PC-3 (cell line): Measurements from ENCODE around the gene HIVEP3. TPM values are rescaled to one million over a fixed set of nuclear protein-coding genes. Genes with fewer than 3 reads are reported as not detected.
A peak's percentile ranks its signal among the peaks of the same experiment; 100 is the strongest.

Experiments
- ATAC-seq: fragments of 200-7000 bp; cut with Tn5 transposase; 2 replicates; pipeline ENCODE4 v1.9.1; 2020; ENCODE audit warnings: mild to moderate bottlenecking, moderate library complexity
- BruUV-seq: library from RNA; stranded (reverse); fragments of 400-500 nt; replicated peaks from 2 replicates; lab custom pipeline; 2021; lab: Mats Ljungman, UMichigan
- CTCF ChIA-PET: fragments of 300-600 bp; sonication (Branson Sonifier 250); formaldehyde crosslinking; loops from one replicate; lab custom pipeline; 2022; ENCODE audit warnings: antibody characterized with exemption; lab: Charles Lee
- POLR2A ChIA-PET: fragments of 300-600 bp; sonication (Branson Sonifier 250); formaldehyde crosslinking; loops from one replicate; lab custom pipeline; 2022; ENCODE audit warnings: antibody characterized with exemption; ENCODE audit not compliant: unreplicated experiment; lab: Charles Lee
- DNase-seq: peaks from one replicate; pipeline ENCODE4 v3.0.0-alpha.2; 2015
- H2AFZ ChIP-seq: fragments of 300-600 bp; sonication (generic); 2 replicates; pipeline ENCODE4 v1.6.0; 2016; ENCODE audit warnings: antibody characterized with exemption, low read length
- H3F3A ChIP-seq: fragments of 300-600 bp; sonication (generic); one replicate; pipeline ENCODE4 v1.6.0; 2017; ENCODE audit warnings: antibody characterized with exemption, low read length, control low read depth, mild to moderate bottlenecking; ENCODE audit not compliant: unreplicated experiment
- H3K27ac ChIP-seq: fragments of 300-600 bp; sonication (generic); 2 replicates; pipeline ENCODE4 v1.5.1; 2016; ENCODE audit warnings: mild to moderate bottlenecking, low read length
- H3K27me3 ChIP-seq: fragments of 300-600 bp; sonication (generic); 2 replicates; pipeline ENCODE4 v1.6.1; 2016; ENCODE audit warnings: low read length, mixed read lengths
- H3K36me3 ChIP-seq: fragments of 300-600 bp; sonication (generic); 2 replicates; pipeline ENCODE4 v1.6.1; 2016; ENCODE audit warnings: low read depth, mixed run types, low read length, mixed read lengths
- H3K4me1 ChIP-seq: fragments of 300-600 bp; sonication (generic); 2 replicates; pipeline ENCODE4 v1.5.1; 2016; ENCODE audit warnings: low read length; ENCODE audit not compliant: insufficient read depth
- H3K4me2 ChIP-seq: fragments of 300-600 bp; sonication (generic); 2 replicates; pipeline ENCODE4 v1.6.0; 2016; ENCODE audit warnings: low read length
- H3K4me3 ChIP-seq: fragments of 300-600 bp; sonication (generic); 2 replicates; pipeline ENCODE4 v1.5.1; 2016; ENCODE audit warnings: mild to moderate bottlenecking, low read length, mixed read lengths
- H3K79me2 ChIP-seq: fragments of 300-600 bp; sonication (generic); 2 replicates; pipeline ENCODE4 v1.6.1; 2017; ENCODE audit warnings: low read length, mixed read lengths
- H3K9ac ChIP-seq: fragments of 300-600 bp; sonication (generic); 2 replicates; pipeline ENCODE4 v1.6.0; 2016; ENCODE audit warnings: mild to moderate bottlenecking, low read length
- H3K9me2 ChIP-seq: fragments of 300-600 bp; sonication (generic); replicated peaks from 2 replicates; pipeline ENCODE4 v1.6.1; 2016; ENCODE audit warnings: mixed run types, low read length, mixed read lengths
- H3K9me3 ChIP-seq: fragments of 300-600 bp; sonication (generic); 2 replicates; pipeline ENCODE4 v1.6.1; 2016; ENCODE audit warnings: low read length, mixed read lengths
- H4K20me1 ChIP-seq: fragments of 300-600 bp; sonication (generic); 2 replicates; pipeline ENCODE4 v1.6.1; 2016; ENCODE audit warnings: low read length, mixed read lengths
- EZH2 ChIP-seq: fragments of 300-600 bp; sonication (generic); IDR thresholded peaks from one replicate; pipeline ENCODE4 v1.6.1; 2017; ENCODE audit warnings: antibody characterized with exemption, mild to moderate bottlenecking, low read length; ENCODE audit not compliant: unreplicated experiment
- EZH2phosphoT487 ChIP-seq: fragments of 300-600 bp; sonication (generic); IDR thresholded peaks from 2 replicates; pipeline ENCODE4 v1.6.1; 2018; ENCODE audit warnings: mild to moderate bottlenecking, antibody characterized with exemption, low read length, borderline replicate concordance
- intact Hi-C: fragments of 100-400 bp; cut with micrococcal nuclease; formaldehyde crosslinking; loops from 2 replicates; pipeline ENCODE4 v1.9.0; 2023
- total RNA-seq: library from RNA; depleted of rRNA; stranded (reverse); fragments of >200 nt; gene quantifications from 2 replicates; pipeline ENCODE4 v1.2.3, GENCODE V29; 2014
- TF ChIP-seq, protein P1 (sequence below): fragments of 300-600 bp; sonication (generic); conservative IDR thresholded peaks from 2 replicates; pipeline ENCODE4 v1.5.1; 2017; ENCODE audit warnings: antibody characterized with exemption, low read depth, mild to moderate bottlenecking, low read length

Gene HIVEP3
- total RNA-seq, 1 experiment from 2014 or later: 9.8 TPM

DNA sequence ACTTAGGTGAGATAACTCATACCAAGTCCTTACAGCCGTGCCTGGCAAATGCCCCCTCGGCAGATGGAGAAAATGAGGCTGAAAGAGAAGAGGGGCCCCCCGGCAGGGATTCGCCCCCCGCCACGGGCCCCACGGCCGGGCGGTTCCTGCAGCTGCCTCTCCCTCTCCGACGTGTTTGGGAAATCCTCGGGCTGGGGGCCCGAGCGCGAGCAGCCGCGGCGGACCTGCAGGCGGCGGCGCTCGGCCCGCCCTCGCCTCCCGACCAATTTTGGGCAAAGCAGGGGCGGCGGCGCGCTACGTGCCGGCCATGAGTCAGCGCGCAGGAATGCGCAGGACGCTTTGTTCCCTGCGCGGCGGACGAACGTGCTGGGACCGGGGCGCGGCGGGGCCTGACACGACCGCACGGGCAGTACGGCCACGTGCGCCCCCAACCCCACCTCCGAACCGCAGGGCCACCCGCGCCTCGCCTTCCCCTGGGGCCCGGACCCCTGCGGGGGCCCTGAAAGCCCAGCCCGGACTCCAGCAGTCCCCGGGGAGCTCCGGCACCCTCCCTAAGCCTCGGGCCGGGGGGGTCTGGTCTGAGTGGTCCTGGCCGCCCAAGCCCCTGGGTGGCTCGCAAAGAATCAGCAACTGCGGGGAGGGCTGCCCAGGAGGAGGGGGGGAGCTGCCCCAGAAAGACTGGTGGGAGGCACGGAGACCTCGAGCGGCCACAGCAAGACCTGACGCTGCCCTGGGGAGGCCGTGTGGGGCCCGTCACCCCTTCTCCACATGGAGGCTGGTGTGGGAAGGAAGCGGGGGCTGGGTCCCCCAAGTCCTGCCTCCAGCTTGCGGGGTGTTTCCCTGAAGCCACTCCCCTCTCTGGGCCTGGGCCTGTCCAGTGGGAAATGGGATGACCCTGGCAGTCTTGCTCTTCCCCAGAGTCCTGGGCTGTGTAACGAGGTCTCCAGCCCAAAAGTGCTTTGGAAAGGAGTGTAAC, 422.4 kb downstream of the HIVEP3 start:
- peaks cover 45% of the 10 kb centered on the region for H3K4me1 ChIP-seq
- peak overlapping the region; percentile 79 for H2AFZ ChIP-seq
- H4K20me1 ChIP-seq: no peaks in the 10 kb centered on the region
- H3K79me2 ChIP-seq: no peaks in the 10 kb centered on the region
- no peaks in the 10 kb centered on the region for H3K9me2 ChIP-seq
- no peaks in the 10 kb centered on the region for H3K9me3 ChIP-seq
- no peaks in the 10 kb centered on the region for H3K27me3 ChIP-seq
- peak overlapping the region; percentile 45 for H3K27ac ChIP-seq
- POLR2A ChIA-PET: interaction anchor here (0.6 kb wide), 1 partner anchor 1397 kb away, joined by 3 read pairs; no protein-coding TSS in a partner anchor
- ATAC-seq (peak; percentile 65), DNase-seq (peak; percentile 95)
- H3K36me3 ChIP-seq: no peaks in the 10 kb centered on the region
- intact Hi-C loops: no loop called here
- H3K9ac ChIP-seq: peak overlapping the region; percentile 67
- H3F3A ChIP-seq: no peaks in the 10 kb centered on the region
- H3K4me3 ChIP-seq: peak overlapping the region; percentile 62
- CTCF ChIA-PET: no interaction called here
- BruUV-seq: TSS peak; percentile 78
- no peak for TF ChIP-seq EZH2phosphoT487
- TF ChIP-seq EZH2: no peak
- TF ChIP-seq, protein P1, sequence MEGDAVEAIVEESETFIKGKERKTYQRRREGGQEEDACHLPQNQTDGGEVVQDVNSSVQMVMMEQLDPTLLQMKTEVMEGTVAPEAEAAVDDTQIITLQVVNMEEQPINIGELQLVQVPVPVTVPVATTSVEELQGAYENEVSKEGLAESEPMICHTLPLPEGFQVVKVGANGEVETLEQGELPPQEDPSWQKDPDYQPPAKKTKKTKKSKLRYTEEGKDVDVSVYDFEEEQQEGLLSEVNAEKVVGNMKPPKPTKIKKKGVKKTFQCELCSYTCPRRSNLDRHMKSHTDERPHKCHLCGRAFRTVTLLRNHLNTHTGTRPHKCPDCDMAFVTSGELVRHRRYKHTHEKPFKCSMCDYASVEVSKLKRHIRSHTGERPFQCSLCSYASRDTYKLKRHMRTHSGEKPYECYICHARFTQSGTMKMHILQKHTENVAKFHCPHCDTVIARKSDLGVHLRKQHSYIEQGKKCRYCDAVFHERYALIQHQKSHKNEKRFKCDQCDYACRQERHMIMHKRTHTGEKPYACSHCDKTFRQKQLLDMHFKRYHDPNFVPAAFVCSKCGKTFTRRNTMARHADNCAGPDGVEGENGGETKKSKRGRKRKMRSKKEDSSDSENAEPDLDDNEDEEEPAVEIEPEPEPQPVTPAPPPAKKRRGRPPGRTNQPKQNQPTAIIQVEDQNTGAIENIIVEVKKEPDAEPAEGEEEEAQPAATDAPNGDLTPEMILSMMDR: no peak
- peak overlapping the region; percentile 89 for H3K4me2 ChIP-seq

DNA sequence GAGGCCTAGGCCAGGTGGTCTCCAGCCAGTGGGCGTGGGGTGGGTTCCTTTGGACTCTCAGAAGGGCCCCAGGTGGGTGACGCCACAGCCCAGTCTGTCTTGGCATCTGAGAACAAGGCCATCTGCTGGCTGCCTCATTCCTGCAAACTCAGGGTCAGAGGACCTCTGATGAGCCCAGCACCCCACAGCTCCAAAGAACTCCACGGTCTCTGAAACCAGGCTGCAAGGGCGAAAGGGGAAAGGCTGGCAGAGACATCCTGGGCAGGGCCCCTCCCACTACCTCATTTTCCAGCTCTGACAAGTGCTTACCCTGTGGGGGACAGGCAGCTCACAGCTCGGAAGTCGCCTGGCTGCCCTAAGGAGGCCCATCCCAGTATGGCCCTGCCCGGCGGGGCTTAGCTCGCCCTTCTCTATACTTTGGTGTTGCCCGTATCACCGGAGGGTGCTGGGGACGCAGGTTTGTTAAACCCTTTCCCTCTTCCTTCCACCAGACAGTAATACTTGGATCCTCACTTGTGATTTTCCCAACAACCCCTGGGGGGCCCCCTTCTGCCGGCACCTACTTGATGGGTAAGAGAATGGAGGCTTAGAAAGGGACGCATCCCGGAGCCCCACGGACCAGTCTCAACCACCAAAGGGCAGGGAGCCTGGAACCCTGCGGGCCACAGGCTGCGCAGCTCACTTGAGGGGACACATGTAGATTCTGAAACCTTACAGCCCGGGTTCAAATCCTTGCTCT, 423.3 kb downstream of the HIVEP3 start:
- ATAC-seq: no peak
- H3F3A ChIP-seq: no peaks in the 10 kb centered on the region
- TF ChIP-seq, protein P1: peak; percentile 64
- no peak for TF ChIP-seq EZH2phosphoT487
- H3K9me2 ChIP-seq: no peaks in the 10 kb centered on the region
- ChIA-PET POLR2A (no interaction called here), CTCF (no interaction called here)
- no peaks in the 10 kb centered on the region for H3K9me3 ChIP-seq
- H3K4me1 ChIP-seq: peaks cover 36% of the 10 kb centered on the region
- no peak overlapping the region for H3K9ac ChIP-seq
- no peaks in the 10 kb centered on the region for H4K20me1 ChIP-seq
- H2AFZ ChIP-seq: peak overlapping the region; percentile 79; the same call in 1 of the 2 replicates
- H3K79me2 ChIP-seq: no peaks in the 10 kb centered on the region
- peak overlapping the region; percentile 62; the same call in 1 of the 2 replicates for H3K4me3 ChIP-seq
- intact Hi-C loops: no loop called here
- BruUV-seq: TSS peak; percentile 94
- H3K36me3 ChIP-seq: no peaks in the 10 kb centered on the region
- peak; percentile 52 for DNase-seq
- H3K4me2 ChIP-seq: peak overlapping the region; percentile 89
- no peaks in the 10 kb centered on the region for H3K27me3 ChIP-seq
- no peak overlapping the region for H3K27ac ChIP-seq
